ENCODE data around the gene PSMA3.

GRCh38 chr14:58238252-58239243 is 6.1 kb upstream of the PSMA3 start:
- TF ChIP-seq CTCF (conservative IDR thresholded peaks at IDR 0.05 in 1 of 2, IDR thresholded peaks at IDR 0.05 in 1 of 2; ENCODE audit: extremely low read depth in 1 of 2, insufficient read depth in 1 of 2, low read depth in 1 of 2, low read length in 2 of 2) = no peak
- no peak for TF ChIP-seq EZH2 (IDR thresholded peaks at IDR 0.05; ENCODE audit: borderline replicate concordance, low read length)

All from mammary epithelial cell (primary cell).